Measurements from ENCODE around the gene MORN2.
A peak's percentile ranks its signal among the peaks of the same experiment; 100 is the strongest.

Gene MORN2

DNA sequence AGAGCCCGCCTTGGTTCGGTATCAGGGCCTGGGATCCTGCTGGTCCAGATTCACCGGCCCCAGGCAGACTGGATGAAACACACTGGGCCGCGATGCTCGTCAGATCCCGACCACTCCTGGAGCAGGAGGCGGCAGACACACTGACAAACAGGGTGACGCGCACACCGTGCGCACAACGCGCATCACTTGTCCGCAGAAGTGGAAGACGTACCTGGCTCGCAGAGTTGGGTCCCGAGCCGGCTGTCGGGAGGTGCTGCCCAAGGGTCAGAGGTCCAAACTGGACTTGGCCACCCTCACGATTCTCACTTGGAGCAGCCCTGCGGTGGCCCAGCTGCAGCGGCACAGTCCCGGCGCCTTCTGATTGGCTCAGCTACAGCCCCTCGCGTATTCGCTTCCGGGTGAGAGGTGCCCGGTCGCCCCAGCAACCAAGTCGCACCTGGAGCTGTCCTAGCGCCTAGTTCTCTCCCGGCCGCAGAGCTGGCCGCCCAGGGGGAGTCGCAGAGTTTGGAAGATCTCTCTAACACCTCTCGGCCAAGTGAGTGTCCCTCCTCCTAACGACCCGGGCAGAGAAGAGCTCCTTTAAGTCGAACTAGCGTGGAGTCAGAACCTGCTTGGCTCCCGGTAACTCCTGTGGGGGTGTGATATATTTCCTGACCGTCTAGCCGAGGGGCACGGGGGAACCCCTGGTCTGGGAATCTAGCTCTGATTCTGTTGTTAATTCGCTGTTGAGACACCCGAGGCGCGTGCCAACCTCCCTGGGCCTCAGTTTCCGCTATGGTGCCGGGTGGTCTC lies at the start of gene MORN2, which contains the start of gene DHX57 (continued):
- TF ChIP-seq SP7 (tag by site-specific recombination; IDR thresholded peaks at IDR 0.05) (peak; percentile 48; the same call in 1 of the 2 replicates), OSR2 (tag by site-specific recombination; IDR thresholded peaks at IDR 0.05) (no peak), ZSCAN5A (tag by site-specific recombination; IDR thresholded peaks at IDR 0.05) (no peak), ZNF658 (tag by site-specific recombination; IDR thresholded peaks at IDR 0.05) (no peak), REPIN1 (tag by site-specific recombination; IDR thresholded peaks at IDR 0.05; ENCODE audit: low read depth) (no peak), IKZF3 (tag by site-specific recombination; IDR thresholded peaks at IDR 0.05) (no peak), ZXDB (tag by site-specific recombination; IDR thresholded peaks at IDR 0.05) (peak; percentile 66), ZNF24 (tag by site-specific recombination; IDR thresholded peaks at IDR 0.05) (no peak), ZBTB10 (tag by site-specific recombination; IDR thresholded peaks at IDR 0.05) (no peak), ZNF623 (tag by site-specific recombination; IDR thresholded peaks at IDR 0.05) (no peak), ZNF830 (tag by site-specific recombination; IDR thresholded peaks at IDR 0.05; ENCODE audit: low read depth) (no peak), ZNF169 (tag by site-specific recombination; IDR thresholded peaks at IDR 0.05) (no peak), ZBTB8A (tag by site-specific recombination; IDR thresholded peaks at IDR 0.05) (no peak), ZSCAN23 (tag by site-specific recombination; IDR thresholded peaks at IDR 0.05) (no peak), INSM2 (tag by site-specific recombination; IDR thresholded peaks at IDR 0.05) (no peak), ZNF324 (tag by site-specific recombination; IDR thresholded peaks at IDR 0.05) (no peak), ZNF548 (tag by site-specific recombination; IDR thresholded peaks at IDR 0.05) (no peak), KLF10 (tag by site-specific recombination; IDR thresholded peaks at IDR 0.05) (no peak), ZSCAN18 (tag by site-specific recombination; IDR thresholded peaks at IDR 0.05) (no peak), ZNF670 (tag by site-specific recombination; IDR thresholded peaks at IDR 0.05; ENCODE audit: low read depth) (no peak)
- TF ChIP-seq, protein P1, sequence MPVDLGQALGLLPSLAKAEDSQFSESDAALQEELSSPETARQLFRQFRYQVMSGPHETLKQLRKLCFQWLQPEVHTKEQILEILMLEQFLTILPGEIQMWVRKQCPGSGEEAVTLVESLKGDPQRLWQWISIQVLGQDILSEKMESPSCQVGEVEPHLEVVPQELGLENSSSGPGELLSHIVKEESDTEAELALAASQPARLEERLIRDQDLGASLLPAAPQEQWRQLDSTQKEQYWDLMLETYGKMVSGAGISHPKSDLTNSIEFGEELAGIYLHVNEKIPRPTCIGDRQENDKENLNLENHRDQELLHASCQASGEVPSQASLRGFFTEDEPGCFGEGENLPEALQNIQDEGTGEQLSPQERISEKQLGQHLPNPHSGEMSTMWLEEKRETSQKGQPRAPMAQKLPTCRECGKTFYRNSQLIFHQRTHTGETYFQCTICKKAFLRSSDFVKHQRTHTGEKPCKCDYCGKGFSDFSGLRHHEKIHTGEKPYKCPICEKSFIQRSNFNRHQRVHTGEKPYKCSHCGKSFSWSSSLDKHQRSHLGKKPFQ (tag by site-specific recombination; IDR thresholded peaks at IDR 0.05): no peak
- TF ChIP-seq, protein P2, sequence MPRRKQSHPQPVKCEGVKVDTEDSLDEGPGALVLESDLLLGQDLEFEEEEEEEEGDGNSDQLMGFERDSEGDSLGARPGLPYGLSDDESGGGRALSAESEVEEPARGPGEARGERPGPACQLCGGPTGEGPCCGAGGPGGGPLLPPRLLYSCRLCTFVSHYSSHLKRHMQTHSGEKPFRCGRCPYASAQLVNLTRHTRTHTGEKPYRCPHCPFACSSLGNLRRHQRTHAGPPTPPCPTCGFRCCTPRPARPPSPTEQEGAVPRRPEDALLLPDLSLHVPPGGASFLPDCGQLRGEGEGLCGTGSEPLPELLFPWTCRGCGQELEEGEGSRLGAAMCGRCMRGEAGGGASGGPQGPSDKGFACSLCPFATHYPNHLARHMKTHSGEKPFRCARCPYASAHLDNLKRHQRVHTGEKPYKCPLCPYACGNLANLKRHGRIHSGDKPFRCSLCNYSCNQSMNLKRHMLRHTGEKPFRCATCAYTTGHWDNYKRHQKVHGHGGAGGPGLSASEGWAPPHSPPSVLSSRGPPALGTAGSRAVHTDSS (tag by site-specific recombination; IDR thresholded peaks at IDR 0.05): no peak
- TF ChIP-seq, protein P3, sequence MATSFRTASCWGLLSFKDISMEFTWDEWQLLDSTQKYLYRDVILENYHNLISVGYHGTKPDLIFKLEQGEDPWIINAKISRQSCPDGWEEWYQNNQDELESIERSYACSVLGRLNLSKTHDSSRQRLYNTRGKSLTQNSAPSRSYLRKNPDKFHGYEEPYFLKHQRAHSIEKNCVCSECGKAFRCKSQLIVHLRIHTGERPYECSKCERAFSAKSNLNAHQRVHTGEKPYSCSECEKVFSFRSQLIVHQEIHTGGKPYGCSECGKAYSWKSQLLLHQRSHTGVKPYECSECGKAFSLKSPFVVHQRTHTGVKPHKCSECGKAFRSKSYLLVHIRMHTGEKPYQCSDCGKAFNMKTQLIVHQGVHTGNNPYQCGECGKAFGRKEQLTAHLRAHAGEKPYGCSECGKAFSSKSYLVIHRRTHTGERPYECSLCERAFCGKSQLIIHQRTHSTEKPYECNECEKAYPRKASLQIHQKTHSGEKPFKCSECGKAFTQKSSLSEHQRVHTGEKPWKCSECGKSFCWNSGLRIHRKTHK (tag by site-specific recombination; IDR thresholded peaks at IDR 0.05): no peak
- TF ChIP-seq, protein P4, sequence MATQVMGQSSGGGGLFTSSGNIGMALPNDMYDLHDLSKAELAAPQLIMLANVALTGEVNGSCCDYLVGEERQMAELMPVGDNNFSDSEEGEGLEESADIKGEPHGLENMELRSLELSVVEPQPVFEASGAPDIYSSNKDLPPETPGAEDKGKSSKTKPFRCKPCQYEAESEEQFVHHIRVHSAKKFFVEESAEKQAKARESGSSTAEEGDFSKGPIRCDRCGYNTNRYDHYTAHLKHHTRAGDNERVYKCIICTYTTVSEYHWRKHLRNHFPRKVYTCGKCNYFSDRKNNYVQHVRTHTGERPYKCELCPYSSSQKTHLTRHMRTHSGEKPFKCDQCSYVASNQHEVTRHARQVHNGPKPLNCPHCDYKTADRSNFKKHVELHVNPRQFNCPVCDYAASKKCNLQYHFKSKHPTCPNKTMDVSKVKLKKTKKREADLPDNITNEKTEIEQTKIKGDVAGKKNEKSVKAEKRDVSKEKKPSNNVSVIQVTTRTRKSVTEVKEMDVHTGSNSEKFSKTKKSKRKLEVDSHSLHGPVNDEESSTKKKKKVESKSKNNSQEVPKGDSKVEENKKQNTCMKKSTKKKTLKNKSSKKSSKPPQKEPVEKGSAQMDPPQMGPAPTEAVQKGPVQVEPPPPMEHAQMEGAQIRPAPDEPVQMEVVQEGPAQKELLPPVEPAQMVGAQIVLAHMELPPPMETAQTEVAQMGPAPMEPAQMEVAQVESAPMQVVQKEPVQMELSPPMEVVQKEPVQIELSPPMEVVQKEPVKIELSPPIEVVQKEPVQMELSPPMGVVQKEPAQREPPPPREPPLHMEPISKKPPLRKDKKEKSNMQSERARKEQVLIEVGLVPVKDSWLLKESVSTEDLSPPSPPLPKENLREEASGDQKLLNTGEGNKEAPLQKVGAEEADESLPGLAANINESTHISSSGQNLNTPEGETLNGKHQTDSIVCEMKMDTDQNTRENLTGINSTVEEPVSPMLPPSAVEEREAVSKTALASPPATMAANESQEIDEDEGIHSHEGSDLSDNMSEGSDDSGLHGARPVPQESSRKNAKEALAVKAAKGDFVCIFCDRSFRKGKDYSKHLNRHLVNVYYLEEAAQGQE (tag by site-specific recombination; IDR thresholded peaks at IDR 0.05): peak; percentile 81

All from HEK293 (cell line).